HG02870 (cell line): ENCODE measurements around the gene C6orf15.

Experiments used
- ATAC-seq: cut with Tn5 transposase; IDR thresholded peaks from one replicate; pipeline ENCODE4 v1.9.1; 2021; ENCODE audit warnings: mild to moderate bottlenecking, moderate library complexity; ENCODE audit not compliant: unreplicated experiment

Gene C6orf15

DNA sequence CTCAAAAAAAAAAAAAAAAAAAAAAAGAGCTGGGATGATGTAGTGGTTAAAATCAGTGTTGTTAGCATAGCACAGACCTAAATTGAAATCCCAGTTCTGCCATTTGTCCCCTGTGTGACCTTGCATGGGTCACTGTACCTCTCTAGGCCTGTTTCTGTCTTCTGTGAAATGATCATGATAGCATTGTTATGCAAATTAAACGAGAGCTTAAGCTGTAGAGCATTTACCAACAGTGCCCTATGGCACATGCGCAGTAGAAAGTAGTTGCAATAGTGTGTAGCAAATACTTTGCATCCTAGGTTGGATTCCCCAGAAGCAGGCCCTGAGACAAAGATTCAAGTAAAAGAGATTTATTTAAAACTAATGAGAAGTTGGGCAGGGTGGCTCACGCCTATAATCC, 19.2 kb upstream of the C6orf15 start:
- ATAC-seq, result no peak

- ATAC-seq, result no peak
Observed at GRCh38 chr6:31130751-31131150, 18.4 kb upstream of the C6orf15 start.

GRCh38 chr6:31129130-31129529, 16.8 kb upstream of the C6orf15 start:
- ATAC-seq, result no peak

DNA sequence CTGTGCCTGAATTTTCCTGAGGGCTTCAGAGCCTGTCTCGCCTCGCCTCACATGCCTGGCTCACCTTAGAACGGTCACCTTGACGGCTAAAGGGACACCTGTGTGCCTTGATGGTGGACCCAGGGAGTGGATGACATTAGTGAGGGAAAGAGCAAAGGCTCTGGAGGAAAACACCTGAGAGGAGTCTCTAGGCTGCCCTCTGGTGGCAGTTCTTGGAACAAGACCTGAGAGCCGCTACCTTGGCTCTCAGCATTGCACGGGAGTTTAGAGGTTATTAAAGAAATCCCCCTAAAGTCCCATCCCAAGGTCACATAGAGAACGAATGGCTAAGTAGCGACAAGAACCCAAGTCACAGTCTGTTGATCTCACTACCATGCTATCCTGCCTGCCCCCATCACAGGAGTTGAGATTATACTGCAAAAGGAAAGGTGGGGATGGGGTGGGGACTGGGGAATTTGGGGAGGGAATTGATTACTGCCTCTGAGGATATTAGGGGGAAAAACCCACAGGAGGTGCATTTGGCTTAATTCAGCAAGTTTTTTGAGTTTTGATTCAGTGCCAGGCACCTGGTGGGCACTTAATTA, 15.8 kb upstream of the C6orf15 start:
- no peak for ATAC-seq

- no peak for ATAC-seq
Observed at GRCh38 chr6:31126396-31127175, 14.2 kb upstream of the C6orf15 start.

DNA sequence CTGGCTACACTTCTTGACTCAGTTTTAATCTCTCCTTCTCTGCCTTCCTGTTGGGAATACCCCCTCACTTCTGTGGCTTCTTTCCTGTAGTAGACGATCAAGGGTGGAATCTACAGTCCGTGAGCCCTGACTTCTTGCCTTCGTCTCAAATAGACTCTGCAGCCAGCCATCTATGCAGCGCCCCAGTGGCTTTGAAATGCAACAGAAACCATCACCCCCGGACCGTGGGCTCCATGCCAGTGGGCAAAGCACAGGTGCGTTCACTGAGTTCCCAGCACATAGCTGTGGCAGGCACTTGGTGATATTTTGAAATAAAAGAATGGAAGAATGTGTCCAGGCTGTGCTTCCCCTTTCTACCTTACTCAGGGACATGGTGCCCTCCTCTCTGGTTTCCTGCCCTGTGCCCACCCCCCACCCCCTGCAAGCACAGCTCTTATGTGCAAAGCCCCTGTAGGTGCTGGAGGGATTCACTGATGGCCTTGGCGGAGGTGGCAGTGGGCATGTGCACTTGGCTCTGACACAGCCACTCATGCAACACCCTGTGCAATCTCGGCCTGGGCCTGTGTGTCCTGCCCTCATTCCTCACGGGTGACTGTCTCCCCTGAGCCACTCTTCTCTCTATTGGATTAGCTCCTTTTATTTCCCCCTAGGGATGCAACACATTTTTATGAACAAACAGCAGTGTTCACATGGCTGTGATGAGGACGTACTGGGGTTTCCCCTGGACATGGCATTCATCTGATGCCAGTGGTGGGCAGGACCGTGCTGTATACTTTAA, 13.4 kb upstream of the C6orf15 start:
- no peak for ATAC-seq

- no peak for ATAC-seq
Observed at GRCh38 chr6:31125162-31125561, 12.8 kb upstream of the C6orf15 start.

GRCh38 chr6:31122791-31123706, 10.7 kb upstream of the C6orf15 start:
- ATAC-seq, result no peak

DNA sequence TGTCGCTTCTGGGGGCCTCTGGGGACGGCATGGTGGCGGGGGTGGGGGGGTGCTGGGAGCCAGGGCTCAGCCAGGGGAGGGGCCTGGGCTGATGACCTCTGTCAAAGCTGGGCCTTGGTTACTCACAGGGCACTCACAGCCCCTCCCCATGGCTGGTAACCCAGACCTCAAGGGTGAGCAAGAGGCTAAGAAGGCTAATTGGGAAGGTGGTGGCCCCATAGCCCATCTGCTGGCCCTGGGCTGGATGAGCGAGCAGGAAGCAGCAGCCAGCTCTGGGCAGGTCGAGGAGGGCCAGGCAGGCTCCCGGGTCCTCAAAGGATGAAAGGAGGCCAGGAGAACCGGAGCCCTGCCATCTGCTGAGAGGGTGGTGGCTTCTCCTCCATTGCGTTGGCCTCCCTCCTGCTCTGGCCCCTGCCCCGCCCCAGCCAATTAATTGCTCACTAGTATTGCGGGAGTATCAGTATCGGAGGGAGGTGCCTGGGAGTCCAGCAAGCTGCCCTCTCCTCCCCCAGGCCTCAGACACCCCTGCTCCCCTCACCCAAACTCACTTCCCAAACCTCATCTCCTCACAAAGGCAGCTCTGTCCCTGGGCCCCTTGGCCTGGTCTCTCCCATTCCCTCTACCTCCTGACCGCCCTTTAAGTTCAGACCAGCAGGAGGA, 8.9 kb upstream of the C6orf15 start:
- ATAC-seq, result no peak

DNA sequence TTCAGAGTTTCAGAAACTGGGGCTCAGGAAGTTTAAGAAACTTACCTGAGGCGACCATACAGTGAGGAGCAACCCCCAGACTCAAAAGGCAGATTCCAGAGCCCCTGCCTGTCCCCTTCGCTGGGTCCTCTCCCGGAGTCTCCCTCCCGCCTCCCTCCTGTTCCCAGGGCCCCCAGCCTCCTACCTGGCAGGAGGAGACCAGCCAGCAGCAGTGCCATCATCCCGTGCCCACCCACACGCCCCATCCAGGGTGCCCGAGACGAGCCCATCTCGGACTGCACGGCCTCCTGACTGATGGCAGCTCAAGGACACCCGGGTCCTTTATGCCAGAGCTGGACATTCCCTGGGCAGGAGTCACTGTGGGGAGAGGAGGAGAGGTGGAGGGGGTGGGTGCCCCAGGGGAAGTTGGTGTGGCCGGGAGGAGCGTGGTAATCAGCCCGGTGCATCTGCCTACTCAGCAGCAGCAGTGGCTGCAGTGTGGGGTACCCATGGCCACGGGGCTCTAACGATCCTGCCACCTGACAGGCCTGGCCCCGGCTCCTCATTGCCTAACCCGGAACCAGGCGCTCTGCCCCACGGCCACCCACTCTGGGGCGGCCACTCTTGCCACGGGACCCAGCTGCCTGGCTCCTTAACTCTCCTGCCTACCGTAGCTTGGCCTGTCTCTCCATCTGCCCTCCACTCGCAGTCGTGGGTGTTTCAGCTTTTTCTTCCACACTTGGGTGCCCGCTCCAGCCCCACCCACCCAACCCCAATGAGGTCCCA, 8.0 kb upstream of the C6orf15 start, which contains the start of gene CDSN:
CDSN (minus strand) TSS at position 296 of the 765 bp plus-strand sequence; CDS start at position 269, 27 bp downstream.
- ATAC-seq, result no peak

DNA sequence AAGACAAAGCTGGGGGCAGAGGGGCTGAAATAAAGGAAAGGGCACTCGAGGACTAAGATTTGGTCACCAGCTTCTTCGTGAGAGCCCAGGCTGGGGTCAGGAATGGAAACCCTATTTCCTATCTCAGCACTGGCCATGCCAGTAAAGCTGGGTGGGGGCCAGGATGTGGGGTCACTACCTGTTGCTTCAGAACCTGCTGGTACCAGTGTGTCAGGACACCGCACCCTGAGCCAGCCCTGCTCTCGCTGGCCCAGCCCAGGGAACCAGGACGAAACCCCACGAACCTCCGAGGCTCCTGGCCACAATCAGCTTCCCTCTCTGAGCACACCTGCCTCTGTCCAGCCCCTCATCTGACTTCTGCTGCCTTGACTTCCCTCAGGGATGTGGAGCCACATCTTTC, 5.8 kb upstream of the C6orf15 start:
- no peak for ATAC-seq

DNA sequence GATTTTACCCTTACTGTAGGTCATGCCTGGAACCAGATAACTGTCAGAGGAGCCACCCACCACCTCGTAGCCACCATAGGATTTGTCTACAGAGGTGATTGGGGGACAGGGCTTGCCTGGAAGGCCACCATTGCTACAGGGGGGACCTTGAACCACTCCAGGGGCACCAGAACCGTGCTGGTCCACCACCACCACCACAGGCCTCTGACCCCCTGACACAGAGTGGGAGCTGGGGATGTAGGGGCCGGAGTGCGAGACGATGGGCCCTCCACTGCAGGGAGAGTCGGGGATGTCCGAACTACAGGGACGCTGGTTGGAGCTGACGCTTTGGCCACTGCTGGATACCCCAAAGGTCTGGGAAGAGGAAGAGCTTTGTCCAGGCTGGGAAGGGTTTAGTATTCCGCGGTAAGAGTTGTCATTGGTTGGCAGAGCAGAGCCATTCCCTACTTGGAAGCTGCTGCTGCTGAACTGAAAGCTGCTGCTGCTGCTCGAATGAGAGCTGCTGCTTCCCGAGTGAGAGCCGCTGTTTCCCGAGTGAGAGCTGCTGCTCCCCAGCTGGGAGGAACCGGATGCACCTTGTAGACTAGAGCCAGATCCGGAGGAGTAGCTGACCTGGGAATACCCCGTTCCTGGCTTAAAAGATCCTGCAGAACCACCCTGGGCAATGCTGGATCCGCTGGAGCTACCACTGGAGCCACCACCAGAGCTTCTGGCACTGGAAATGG, 4.4 kb upstream of the C6orf15 start:
- no peak for ATAC-seq

DNA sequence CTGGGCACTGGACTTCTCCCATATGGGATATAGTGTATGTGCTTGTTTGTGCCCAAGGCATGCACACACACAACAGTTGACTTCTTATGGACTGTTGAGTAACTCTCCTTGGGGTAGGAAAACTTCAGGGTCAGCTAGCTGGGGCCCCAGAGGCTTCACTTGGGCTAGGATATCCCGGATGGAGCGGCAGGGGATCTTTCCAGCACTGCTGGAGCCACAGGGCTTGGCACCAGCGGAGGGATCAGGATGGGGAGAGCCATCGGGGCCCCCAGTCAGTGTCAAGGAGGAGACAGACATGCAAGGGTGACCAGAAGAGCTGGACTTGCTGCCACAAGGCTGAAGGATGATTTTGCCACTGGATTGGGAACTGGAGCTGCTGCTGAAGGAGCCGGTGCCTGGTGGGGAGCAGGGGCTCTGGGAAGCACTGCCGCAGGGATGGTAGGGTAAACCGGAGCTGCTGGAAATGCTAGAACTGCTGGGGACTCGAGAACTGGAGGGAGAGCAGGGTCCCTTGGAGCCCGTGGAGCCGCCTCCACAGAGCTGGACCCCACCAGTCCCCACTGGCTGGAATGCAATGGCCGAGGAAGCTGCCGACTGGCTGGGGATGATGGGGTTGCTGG, 3.7 kb upstream of the C6orf15 start:
- ATAC-seq, result no peak

DNA sequence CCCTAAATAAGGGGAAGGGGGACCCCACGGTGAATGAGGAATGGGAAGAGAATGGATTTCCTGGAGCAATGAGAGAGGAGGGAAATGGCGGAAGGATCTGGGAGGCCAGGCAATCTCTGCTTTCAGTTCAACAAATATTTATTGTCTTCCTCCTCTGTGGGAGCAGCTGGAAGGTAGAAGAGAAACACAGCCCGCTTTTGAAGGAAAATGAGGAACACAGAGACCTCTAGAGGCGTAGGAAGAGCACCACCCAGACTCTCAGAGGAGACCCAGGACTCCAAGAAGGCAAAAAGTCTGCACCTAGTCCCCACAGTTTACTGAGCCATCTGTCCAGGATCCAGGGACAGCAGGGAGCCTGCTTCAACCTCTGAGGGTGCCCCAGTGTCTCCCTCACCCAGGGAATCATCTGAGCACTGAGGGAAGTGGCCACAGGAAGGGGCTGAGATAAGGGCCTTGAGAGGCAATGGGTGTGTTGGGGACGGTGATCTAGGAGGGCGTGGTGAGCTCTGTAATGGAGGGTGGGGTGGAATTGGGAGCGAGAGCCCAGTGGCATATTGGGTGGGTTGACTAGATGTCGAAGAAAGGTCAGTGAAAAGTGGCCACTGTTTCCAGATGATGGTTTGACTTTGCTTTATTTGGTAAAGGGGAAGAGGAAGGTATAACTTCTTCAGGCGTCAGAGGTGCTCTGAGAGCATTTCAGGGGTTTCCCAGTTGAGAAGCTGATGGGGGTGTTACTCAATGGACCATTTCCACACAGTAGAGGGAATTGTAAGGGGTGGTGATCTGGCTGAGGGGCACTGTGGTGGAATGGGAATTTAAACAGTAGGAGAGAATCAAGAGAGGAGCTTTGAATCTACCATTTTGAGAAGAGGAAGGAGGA, 2.8 kb upstream of the C6orf15 start:
- no peak for ATAC-seq

DNA sequence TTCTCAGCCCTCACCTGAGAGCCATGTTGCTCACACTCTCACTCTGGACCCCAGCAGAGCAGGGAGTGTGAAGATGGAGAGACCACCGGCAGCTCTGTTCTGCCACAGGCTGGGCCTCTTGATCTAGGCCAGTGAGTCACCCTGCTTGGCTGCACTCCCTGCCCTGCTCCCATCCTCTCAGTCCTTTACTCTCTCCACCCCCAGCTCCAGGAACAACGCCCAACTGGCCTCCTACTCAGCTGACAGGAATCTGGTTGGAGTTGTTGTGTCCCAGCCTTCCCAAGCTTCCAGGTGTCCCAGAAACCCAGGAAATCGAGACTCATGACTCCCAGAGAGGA, 2.1 kb upstream of the C6orf15 start, which contains the start of gene PSORS1C1:
PSORS1C1 (plus strand) TSS at position 260 of the 338 bp plus-strand sequence. CDS start 14,833 bp downstream, outside the sequence.
- ATAC-seq, result no peak

GRCh38 chr6:31113861-31114540, 1.6 kb upstream of the C6orf15 start:
- ATAC-seq, result no peak

GRCh38 chr6:31111712-31112111, 663 bp downstream of the C6orf15 start:
- no peak for ATAC-seq
